Cardiac muscle cell (in vitro differentiated cells and primary cell): ENCODE results near the gene MKRN3. TPM values are rescaled to one million over a fixed set of nuclear protein-coding genes. Genes with fewer than 3 reads are reported as not detected.

ENCODE experiments used
- DNase-seq, 2 donors: peaks; one replicate each; pipeline versions ENCODE4 v3.0.0 to v3.0.0-alpha.2; 2010 to 2017; ENCODE audit warnings: low read depth in 1 of 2, low spot score in 1 of 2
- H3K27ac ChIP-seq: fragments of 200-600 bp; sonication (generic); 2 replicates; pipeline ENCODE4 v1.5.1; 2016
- H3K27me3 ChIP-seq: fragments of 200-600 bp; sonication (generic); 2 replicates; pipeline ENCODE4 v1.6.0; 2016; ENCODE audit warnings: control low read depth
- H3K36me3 ChIP-seq: fragments of 200-600 bp; sonication (generic); 2 replicates; pipeline ENCODE4 v1.5.1; 2016; ENCODE audit warnings: control low read depth
- H3K4me1 ChIP-seq: fragments of 200-600 bp; sonication (generic); 2 replicates; pipeline ENCODE4 v1.8.1; 2017; ENCODE audit warnings: low read depth, mild to moderate bottlenecking, mixed run types
- H3K4me3 ChIP-seq: fragments of 200-600 bp; sonication (generic); 2 replicates; pipeline ENCODE4 v1.5.1; 2016; ENCODE audit warnings: mild to moderate bottlenecking
- H3K9me3 ChIP-seq: fragments of 200-600 bp; sonication (generic); 2 replicates; pipeline ENCODE4 v1.5.1; 2017; ENCODE audit warnings: low read depth, mild to moderate bottlenecking, control low read depth
- CTCF ChIP-seq: IDR thresholded peaks from 2 replicates; pipeline ENCODE4 v1.5.1; 2012; ENCODE audit warnings: low read depth, mild to moderate bottlenecking, low read length
- polyA plus RNA-seq: library from polyadenylated mRNA; unstranded; fragments of >200 nt; fragmentation: Nextera tagmentation; extraction: Ambion mirVana; gene quantifications from 2 replicates; pipeline ENCODE4 v1.2.1, GENCODE V29; 2016
- total RNA-seq: library from RNA; depleted of rRNA; stranded (reverse); fragments of >200 nt; gene quantifications from 2 replicates; pipeline ENCODE4 v1.2.3, GENCODE V29; 2016

The MKRN3 gene
- total and polyA plus RNA-seq, 2 experiments from 2014 or later = not detected

GRCh38 chr15:23532024-23532423, 33.5 kb upstream of the MKRN3 start:
- no peak overlapping the region for H3K4me3 ChIP-seq
- no peaks in the 10 kb centered on the region for H3K36me3 ChIP-seq
- no peaks in the 10 kb centered on the region for H3K27me3 ChIP-seq
- no peaks in the 10 kb centered on the region for H3K9me3 ChIP-seq
- no peak for TF ChIP-seq CTCF
- peak in 1 of 2 donors; percentile 2 for DNase-seq
- H3K27ac ChIP-seq = no peak overlapping the region
- no peaks in the 10 kb centered on the region for H3K4me1 ChIP-seq

DNA sequence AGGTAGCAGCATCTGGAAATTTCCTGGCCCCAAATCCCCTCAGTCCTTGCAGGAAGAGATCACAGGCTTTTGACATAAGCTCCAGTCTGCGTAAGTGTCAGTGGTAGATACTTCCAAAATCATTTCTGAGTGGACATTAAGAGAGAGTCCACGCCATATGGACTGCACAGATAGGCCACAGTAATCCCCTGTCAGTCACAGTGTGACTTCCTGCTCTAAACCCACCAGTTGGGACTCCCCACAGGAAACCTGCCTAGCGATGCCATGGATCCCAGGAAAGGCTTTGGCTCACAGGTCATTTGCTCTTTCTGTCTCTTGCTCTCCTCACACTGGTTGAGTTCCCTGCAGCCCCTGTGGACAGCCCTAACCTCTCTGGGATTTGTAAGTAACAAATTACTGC, 28.8 kb upstream of the MKRN3 start:
- no peaks in the 10 kb centered on the region for H3K36me3 ChIP-seq
- no peak for DNase-seq
- no peaks in the 10 kb centered on the region for H3K27me3 ChIP-seq
- TF ChIP-seq CTCF = no peak
- H3K4me3 ChIP-seq = no peak overlapping the region
- no peaks in the 10 kb centered on the region for H3K9me3 ChIP-seq
- no peak overlapping the region for H3K27ac ChIP-seq
- H3K4me1 ChIP-seq = no peaks in the 10 kb centered on the region

- H3K27ac ChIP-seq = no peak overlapping the region
- no peak for DNase-seq
- no peaks in the 10 kb centered on the region for H3K36me3 ChIP-seq
- TF ChIP-seq CTCF = no peak
- H3K4me1 ChIP-seq = no peaks in the 10 kb centered on the region
- H3K27me3 ChIP-seq = no peaks in the 10 kb centered on the region
- H3K4me3 ChIP-seq = no peak overlapping the region
- H3K9me3 ChIP-seq = no peaks in the 10 kb centered on the region
These were observed 26.8 kb upstream of the MKRN3 start for GRCh38 chr15:23538648-23539047.

- Histone ChIP-seq H3K4me3 (no peak overlapping the region), H3K27ac (no peak overlapping the region), H3K9me3 (no peaks in the 10 kb centered on the region), H3K4me1 (no peaks in the 10 kb centered on the region), H3K36me3 (no peaks in the 10 kb centered on the region), H3K27me3 (no peaks in the 10 kb centered on the region)
- no peak for TF ChIP-seq CTCF
- no peak for DNase-seq
These were observed 25.6 kb upstream of the MKRN3 start for GRCh38 chr15:23539892-23540291.

- no peak for TF ChIP-seq CTCF
- Histone ChIP-seq H3K27ac (no peak overlapping the region), H3K4me1 (no peaks in the 10 kb centered on the region), H3K36me3 (no peaks in the 10 kb centered on the region), H3K9me3 (no peaks in the 10 kb centered on the region), H3K27me3 (no peaks in the 10 kb centered on the region), H3K4me3 (no peak overlapping the region)
- DNase-seq = no peak
These were observed 19.3 kb upstream of the MKRN3 start for GRCh38 chr15:23546158-23546557.

GRCh38 chr15:23548071-23548470, 17.4 kb upstream of the MKRN3 start:
- no peak for TF ChIP-seq CTCF
- no peaks in the 10 kb centered on the region for H3K9me3 ChIP-seq
- H3K27me3 ChIP-seq = no peaks in the 10 kb centered on the region
- no peak overlapping the region for H3K27ac ChIP-seq
- no peak for DNase-seq
- no peak overlapping the region for H3K4me3 ChIP-seq
- H3K4me1 ChIP-seq = no peaks in the 10 kb centered on the region
- no peaks in the 10 kb centered on the region for H3K36me3 ChIP-seq
